Measurements from ENCODE around the gene AMBRA1.
"Not testable (repeated sequence)": the region's sequence is repeated elsewhere in the genome, so short reads cannot be mapped to it uniquely, and the experiment has no call there.

AMBRA1 gene

GRCh38 chr11:46390331-46391171 lies 203.3 kb downstream of the AMBRA1 start:
- no peak for DNase-seq

GRCh38 chr11:46389450-46390330 lies 204.1 kb downstream of the AMBRA1 start:
- peak; percentile 48 for DNase-seq

GRCh38 chr11:46388619-46389449 lies 205.0 kb downstream of the AMBRA1 start:
- DNase-seq = no peak

GRCh38 chr11:46387919-46388618 lies 205.8 kb downstream of the AMBRA1 start:
- DNase-seq = no peak

- DNase-seq = no peak
These were observed 206.4 kb downstream of the AMBRA1 start for GRCh38 chr11:46387456-46387855.

GRCh38 chr11:46386674-46387073 lies 207.1 kb downstream of the AMBRA1 start:
- no peak for DNase-seq

- DNase-seq = no peak
These were observed 207.7 kb downstream of the AMBRA1 start for GRCh38 chr11:46386005-46386578.

- no peak for DNase-seq
These were observed 208.4 kb downstream of the AMBRA1 start for GRCh38 chr11:46385169-46386004.

- DNase-seq = no peak
These were observed 209.7 kb downstream of the AMBRA1 start for GRCh38 chr11:46383974-46384701.

- no peak for DNase-seq
These were observed 210.4 kb downstream of the AMBRA1 start for GRCh38 chr11:46383404-46383758.

- DNase-seq = no peak
These were observed 211.0 kb downstream of the AMBRA1 start for GRCh38 chr11:46382646-46383403.

GRCh38 chr11:46381819-46382645 lies 211.8 kb downstream of the AMBRA1 start:
- DNase-seq = no peak

GRCh38 chr11:46381048-46381818 lies 212.6 kb downstream of the AMBRA1 start, which contains the start of gene MDK:
TSS of gene MDK (plus strand) at chr11:46381669. CDS start at chr11:46382058, 389 bp downstream.
- no peak for DNase-seq

- DNase-seq = peak; percentile 67
These were observed 213.3 kb downstream of the AMBRA1 start for GRCh38 chr11:46380340-46381047.

GRCh38 chr11:46379482-46380293 lies 214.1 kb downstream of the AMBRA1 start:
- not testable (repeated sequence) for DNase-seq
